ENCODE results near the gene CLDN18.

CLDN18 gene

DNA sequence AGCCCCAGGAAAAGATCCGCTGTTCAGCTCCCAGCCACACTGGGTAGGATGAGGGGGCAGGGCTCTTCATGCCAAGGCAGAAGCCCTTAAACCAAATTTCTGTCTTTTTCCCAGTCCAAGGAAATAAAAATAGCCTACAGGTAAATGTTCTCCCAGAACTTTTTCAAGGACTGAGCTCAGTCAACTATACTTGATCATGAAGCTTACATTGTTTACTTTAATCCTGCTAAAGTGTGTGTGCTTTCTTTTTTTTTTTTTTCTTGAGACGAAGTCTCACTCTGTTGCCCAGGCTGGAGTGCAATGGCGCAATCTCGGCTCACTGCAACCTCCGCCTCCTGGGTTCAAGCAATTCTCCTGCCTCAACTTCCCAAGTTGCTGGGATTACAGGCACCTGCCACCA, 17.9 kb downstream of the CLDN18 start:
- no peak for DNase-seq

DNA sequence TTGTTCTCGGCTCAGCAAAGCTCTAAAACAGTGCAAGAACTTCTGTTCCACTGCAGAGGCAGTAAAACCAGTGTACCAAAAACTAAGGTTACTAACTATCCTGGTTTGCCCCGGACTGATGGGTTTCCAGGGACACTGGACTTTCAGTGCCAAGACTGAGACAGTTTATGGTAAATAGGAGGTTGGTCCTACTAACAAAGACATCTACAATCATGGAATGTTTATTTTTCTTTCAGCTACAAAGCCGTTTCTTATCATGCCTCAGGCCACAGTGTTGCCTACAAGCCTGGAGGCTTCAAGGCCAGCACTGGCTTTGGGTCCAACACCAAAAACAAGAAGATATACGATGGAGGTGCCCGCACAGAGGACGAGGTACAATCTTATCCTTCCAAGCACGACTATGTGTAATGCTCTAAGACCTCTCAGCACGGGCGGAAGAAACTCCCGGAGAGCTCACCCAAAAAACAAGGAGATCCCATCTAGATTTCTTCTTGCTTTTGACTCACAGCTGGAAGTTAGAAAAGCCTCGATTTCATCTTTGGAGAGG, 20.8 kb downstream of the CLDN18 start:
- no peak for DNase-seq

DNA sequence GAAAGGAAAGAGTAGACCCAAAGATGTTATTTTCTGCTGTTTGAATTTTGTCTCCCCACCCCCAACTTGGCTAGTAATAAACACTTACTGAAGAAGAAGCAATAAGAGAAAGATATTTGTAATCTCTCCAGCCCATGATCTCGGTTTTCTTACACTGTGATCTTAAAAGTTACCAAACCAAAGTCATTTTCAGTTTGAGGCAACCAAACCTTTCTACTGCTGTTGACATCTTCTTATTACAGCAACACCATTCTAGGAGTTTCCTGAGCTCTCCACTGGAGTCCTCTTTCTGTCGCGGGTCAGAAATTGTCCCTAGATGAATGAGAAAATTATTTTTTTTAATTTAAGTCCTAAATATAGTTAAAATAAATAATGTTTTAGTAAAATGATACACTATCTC, 21.6 kb downstream of the CLDN18 start:
- DNase-seq, result no peak

DNA sequence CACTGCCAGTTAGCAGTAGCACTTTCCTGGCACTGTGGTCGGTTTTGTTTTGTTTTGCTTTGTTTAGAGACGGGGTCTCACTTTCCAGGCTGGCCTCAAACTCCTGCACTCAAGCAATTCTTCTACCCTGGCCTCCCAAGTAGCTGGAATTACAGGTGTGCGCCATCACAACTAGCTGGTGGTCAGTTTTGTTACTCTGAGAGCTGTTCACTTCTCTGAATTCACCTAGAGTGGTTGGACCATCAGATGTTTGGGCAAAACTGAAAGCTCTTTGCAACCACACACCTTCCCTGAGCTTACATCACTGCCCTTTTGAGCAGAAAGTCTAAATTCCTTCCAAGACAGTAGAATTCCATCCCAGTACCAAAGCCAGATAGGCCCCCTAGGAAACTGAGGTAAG, 22.6 kb downstream of the CLDN18 start:
- DNase-seq, result no peak

- DNase-seq, result no peak
Observed at GRCh38 chr3:138033202-138033691, 23.3 kb downstream of the CLDN18 start.

- DNase-seq, result no peak
Observed at GRCh38 chr3:138034918-138035317, 25.0 kb downstream of the CLDN18 start.

GRCh38 chr3:138036572-138036971, 26.6 kb downstream of the CLDN18 start:
- no peak for DNase-seq

DNA sequence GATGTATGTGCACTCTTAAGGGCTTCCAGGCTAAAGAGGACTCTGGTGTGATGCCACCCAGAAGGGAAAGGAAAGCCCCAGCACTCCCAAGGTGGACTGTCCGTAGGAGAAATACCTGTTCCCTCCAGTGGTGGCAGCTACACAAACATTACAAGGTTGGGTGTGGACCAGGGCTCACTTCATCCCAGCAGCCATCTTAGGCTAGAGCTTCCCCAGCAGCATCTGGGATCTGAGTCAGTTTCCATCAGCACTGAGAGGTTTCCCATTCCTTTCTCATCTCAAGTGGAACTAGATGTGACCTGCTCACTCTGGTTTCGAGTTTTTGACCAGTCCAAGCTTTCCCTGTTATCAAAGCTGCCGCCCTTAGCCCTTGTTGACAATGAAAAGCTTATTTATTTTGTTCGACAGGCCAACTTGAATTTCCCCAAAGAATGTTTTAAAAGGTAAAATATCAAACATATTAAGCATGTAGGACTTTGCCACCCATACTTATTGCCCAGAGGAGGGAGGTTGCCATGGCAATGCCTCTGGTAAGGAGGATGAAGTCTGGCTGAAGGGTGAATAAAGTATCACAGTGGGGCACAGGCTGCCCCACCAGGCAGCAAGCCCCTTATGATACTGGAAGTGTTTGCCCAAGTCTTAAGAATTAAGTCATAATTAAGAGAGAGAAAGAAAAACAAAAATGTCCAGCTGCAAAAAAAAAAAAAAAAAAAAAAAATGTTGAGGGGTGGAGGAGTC, 28.9 kb downstream of the CLDN18 start:
- no peak for DNase-seq

- DNase-seq, result no peak
Observed at GRCh38 chr3:138042043-138042442, 32.1 kb downstream of the CLDN18 start.

- no peak for DNase-seq
Observed at GRCh38 chr3:138043266-138044029, 33.5 kb downstream of the CLDN18 start.

- DNase-seq, result no peak
Observed at GRCh38 chr3:138046085-138046484, 36.1 kb downstream of the CLDN18 start.

DNA sequence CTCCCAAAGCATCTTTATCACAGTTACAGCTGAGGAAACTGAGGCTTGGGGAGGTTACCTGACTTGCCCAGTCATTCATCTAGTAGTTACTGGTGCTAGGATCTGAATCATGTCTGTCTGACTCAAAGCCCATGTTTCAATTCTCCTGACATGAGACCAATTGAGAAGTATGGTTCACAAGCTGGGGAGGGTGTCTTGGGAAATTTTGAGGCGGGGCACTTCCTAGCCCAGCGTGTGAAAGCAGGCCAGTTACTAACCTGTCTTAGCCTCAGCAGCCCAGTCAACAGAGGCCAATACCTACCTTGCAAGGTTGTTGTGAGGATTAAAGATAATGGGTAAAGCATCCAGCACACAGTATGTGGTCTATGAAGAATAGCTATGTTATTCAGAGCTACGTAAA, 37.0 kb downstream of the CLDN18 start:
- no peak for DNase-seq

GRCh38 chr3:138047596-138048158, 37.7 kb downstream of the CLDN18 start:
- no peak for DNase-seq

GRCh38 chr3:138049157-138049919, 39.4 kb downstream of the CLDN18 start:
- no peak for DNase-seq

GRCh38 chr3:138051947-138052802, 42.2 kb downstream of the CLDN18 start:
- DNase-seq, result no peak

DNA sequence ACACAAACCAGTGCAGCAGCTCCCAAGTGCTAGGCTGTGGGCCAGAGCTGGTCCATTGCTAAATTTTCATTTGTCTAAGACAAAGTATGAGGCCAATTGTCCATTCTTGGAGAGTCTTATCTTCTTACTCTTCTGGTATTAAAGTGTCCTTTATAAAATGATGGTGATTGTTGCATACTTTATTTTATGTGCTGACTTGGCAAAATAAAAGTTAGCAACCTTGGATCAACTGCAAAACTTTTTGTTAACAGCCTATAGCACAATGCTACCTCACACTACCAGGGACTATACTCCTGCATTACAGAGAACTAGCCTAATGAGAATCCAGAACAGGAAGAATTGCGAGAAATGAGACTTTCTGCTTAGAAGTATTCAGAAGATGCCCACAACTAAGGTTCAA, 44.1 kb downstream of the CLDN18 start:
- no peak for DNase-seq

GRCh38 chr3:138057384-138057783, 47.4 kb downstream of the CLDN18 start:
- DNase-seq, result no peak

- no peak for DNase-seq
Observed at GRCh38 chr3:138059261-138059660, 49.3 kb downstream of the CLDN18 start.

DNA sequence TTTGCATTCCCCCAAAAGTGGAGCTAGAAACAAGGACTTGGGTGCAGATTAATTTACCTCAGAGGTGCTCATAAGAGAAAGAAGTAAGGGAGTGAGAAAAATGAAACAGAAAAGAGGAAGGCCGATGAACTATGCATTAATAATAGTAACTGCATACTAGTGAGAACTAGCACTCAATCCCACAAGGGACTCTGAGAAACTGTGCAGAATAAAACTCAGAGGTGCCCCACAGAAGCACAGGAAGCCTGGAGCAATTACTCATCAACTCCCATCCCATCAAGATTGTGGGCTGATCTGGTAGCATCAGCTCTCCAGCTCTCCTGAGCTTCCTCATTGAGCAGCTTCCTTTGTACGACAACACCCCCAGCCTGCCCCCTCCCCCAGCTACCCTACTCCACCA, 50.8 kb downstream of the CLDN18 start:
- DNase-seq, result no peak

DNA sequence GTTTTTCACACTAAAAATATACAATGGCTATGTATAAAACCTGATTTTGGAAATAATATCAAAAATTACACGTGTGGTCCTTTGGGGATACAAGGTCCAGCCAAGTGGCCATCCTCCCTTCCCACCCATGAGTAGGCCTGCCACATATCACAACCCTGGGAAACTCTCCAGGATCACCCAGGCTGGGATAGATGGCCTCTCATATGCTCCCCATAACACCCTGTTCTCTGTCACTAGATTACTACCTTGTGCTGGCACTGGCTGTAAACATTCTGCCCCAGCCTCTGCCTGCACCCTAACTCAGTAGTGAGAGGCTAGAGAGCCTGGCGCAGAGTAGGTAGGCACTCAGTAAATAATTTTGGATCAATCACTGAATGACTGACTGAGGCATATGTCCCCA, 52.1 kb downstream of the CLDN18 start:
- DNase-seq, result no peak

- DNase-seq, result no peak
Observed at GRCh38 chr3:138062626-138063025, 52.7 kb downstream of the CLDN18 start.

GRCh38 chr3:138063416-138063815, 53.5 kb downstream of the CLDN18 start:
- DNase-seq, result no peak

Data from CD4-positive, alpha-beta T cell treated with Interleukin-21 for 1 hour (primary cell).